Fibroblast of the aortic adventitia (primary cell): ENCODE data around the gene AGR3. TPM values are rescaled to one million over a fixed set of nuclear protein-coding genes. Genes with fewer than 3 reads are reported as not detected.
A peak's percentile ranks its signal among the peaks of the same experiment; 100 is the strongest.

Experiments used
- DNase-seq: peaks from one replicate; pipeline ENCODE4 v3.0.0-alpha.2; 2010; ENCODE audit warnings: low read depth
- H3K4me3 ChIP-seq: 2 replicates; pipeline ENCODE4 v1.5.1; 2011; ENCODE audit warnings: low read depth, mild to moderate bottlenecking, control low read depth, low read length, moderate library complexity
- total RNA-seq: library from RNA; depleted of rRNA; stranded (reverse); fragments of >200 nt; gene quantifications from 2 replicates; pipeline ENCODE4 v1.2.3, GENCODE V29; 2012; ENCODE audit warnings: low replicate concordance
- TF ChIP-seq, protein P1 (sequence below): IDR thresholded peaks from 2 replicates; pipeline ENCODE4 v1.5.1; 2011; ENCODE audit warnings: mild to moderate bottlenecking, low read length, control low read depth, inconsistent platforms; ENCODE audit not compliant: insufficient read depth

AGR3 gene
- total RNA-seq, 1 donor = not detected

GRCh38 chr7:16915405-16915804 lies 33.6 kb upstream of the AGR3 start:
- TF ChIP-seq, protein P1, sequence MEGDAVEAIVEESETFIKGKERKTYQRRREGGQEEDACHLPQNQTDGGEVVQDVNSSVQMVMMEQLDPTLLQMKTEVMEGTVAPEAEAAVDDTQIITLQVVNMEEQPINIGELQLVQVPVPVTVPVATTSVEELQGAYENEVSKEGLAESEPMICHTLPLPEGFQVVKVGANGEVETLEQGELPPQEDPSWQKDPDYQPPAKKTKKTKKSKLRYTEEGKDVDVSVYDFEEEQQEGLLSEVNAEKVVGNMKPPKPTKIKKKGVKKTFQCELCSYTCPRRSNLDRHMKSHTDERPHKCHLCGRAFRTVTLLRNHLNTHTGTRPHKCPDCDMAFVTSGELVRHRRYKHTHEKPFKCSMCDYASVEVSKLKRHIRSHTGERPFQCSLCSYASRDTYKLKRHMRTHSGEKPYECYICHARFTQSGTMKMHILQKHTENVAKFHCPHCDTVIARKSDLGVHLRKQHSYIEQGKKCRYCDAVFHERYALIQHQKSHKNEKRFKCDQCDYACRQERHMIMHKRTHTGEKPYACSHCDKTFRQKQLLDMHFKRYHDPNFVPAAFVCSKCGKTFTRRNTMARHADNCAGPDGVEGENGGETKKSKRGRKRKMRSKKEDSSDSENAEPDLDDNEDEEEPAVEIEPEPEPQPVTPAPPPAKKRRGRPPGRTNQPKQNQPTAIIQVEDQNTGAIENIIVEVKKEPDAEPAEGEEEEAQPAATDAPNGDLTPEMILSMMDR = no peak
- H3K4me3 ChIP-seq = no peak overlapping the region
- DNase-seq = peak; percentile 76

DNA sequence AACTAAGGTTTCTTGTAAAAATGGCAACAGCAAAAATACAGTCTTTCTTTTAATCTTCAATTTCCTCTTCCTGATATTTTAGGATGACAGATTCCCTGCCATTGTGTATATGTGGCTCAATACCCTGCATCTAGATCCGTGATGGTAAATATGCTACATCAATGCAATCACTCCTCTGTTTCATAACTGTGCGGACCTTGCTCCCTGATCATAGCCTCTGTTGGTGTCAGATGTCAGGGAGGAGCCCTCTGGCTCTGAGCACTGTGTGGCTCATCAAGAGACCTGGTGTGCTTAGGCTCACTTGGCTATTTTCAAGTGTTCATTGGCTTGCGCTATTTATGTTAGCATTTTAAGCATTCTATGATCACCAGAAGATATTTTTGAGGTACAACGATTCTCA lies 33.0 kb upstream of the AGR3 start:
- H3K4me3 ChIP-seq = no peak overlapping the region
- DNase-seq = no peak
- TF ChIP-seq, protein P1 = no peak

GRCh38 chr7:16913643-16914042 lies 31.9 kb upstream of the AGR3 start:
- no peak overlapping the region for H3K4me3 ChIP-seq
- DNase-seq = no peak
- TF ChIP-seq, protein P1 = no peak

GRCh38 chr7:16912540-16912939 lies 30.8 kb upstream of the AGR3 start:
- TF ChIP-seq, protein P1 = no peak

DNA sequence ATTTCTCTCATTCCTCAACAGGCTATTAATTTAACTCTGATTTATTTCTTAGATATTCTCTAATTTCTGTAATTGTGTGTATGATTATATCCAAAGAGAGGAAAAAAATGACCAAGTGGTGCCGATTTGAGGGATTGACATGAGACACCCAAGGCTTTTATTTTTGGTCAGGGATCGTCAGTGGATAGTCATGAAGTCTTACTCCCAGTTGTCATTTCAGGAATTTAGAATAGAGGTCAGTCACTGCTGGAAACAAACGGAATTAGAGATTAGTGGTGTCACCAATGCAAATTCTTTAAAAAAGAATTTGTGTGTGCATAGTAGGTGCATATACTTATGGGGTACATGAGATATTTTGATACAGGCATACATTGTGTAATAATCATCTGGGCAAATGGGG lies 26.8 kb upstream of the AGR3 start:
- TF ChIP-seq, protein P1 = no peak
- H3K4me3 ChIP-seq = no peak overlapping the region
- no peak for DNase-seq

More at GRCh38 chr7:16912540-16912939, 30.8 kb upstream of the AGR3 start:
- no peak overlapping the region for H3K4me3 ChIP-seq
- DNase-seq = no peak

DNA sequence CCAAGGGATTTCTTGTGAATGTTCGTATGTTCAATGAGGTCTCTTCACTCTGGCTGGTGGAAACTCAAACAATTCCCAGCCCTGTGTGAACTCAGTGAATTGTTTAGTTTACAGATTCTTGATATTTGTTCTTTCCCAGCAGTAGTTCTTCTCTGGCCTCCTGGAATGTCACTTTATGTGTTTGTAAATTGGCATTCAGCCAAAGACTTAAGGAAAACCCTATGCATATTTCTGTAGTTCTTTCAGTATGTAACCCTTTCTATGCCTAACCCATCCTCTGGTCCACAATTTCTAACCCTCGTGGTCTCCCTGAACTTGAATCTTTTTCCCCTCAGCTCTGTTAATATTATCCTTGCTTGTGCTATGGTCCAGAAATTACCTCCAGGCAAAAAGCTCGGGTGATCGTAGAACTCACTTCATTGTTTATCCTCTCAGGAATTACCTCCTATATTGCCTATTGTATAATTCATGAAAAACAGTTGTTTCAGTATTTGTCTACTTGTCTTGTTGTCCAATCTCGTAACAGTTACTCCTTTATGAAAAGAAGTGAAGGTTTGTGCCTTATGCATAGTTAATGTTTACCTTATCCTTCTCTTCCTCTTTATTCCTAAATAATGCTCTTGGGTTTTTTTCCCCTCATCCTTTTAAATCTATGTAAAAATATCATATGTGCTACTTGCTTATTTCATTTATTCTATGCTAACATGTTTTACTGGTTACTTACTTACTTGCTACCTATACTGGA lies 23.7 kb upstream of the AGR3 start:
- TF ChIP-seq, protein P1 = no peak
- no peak overlapping the region for H3K4me3 ChIP-seq
- peak; percentile 13 for DNase-seq

- TF ChIP-seq, protein P1 = no peak
- no peak for DNase-seq
- no peak overlapping the region for H3K4me3 ChIP-seq
These were observed 22.3 kb upstream of the AGR3 start for GRCh38 chr7:16904076-16904475.
